ENCODE data around the gene MAP3K14.

The MAP3K14 gene

GRCh38 chr17:45277216-45277849, 39.5 kb downstream of the MAP3K14 start:
- DNase-seq, result no peak

- no peak for DNase-seq
Observed at GRCh38 chr17:45276031-45276430, 40.8 kb downstream of the MAP3K14 start.

- DNase-seq, result no peak
Observed at GRCh38 chr17:45274033-45274432, 42.8 kb downstream of the MAP3K14 start.

- no peak for DNase-seq
Observed at GRCh38 chr17:45273551-45273957, 43.3 kb downstream of the MAP3K14 start.

GRCh38 chr17:45271603-45272002, 45.2 kb downstream of the MAP3K14 start:
- DNase-seq, result no peak

GRCh38 chr17:45270828-45271418, 45.9 kb downstream of the MAP3K14 start:
- DNase-seq, result peak; percentile 16

- no peak for DNase-seq
Observed at GRCh38 chr17:45269912-45270311, 46.9 kb downstream of the MAP3K14 start.

GRCh38 chr17:45267436-45268055, 49.3 kb downstream of the MAP3K14 start:
- DNase-seq, result no peak

- no peak for DNase-seq
Observed at GRCh38 chr17:45266372-45266926, 50.4 kb downstream of the MAP3K14 start.

GRCh38 chr17:45265821-45266220, 51.0 kb downstream of the MAP3K14 start:
- no peak for DNase-seq

GRCh38 chr17:45264988-45265387, 51.8 kb downstream of the MAP3K14 start:
- no peak for DNase-seq

GRCh38 chr17:45264430-45264829, 52.4 kb downstream of the MAP3K14 start:
- no peak for DNase-seq

- DNase-seq, result no peak
Observed at GRCh38 chr17:45263477-45263860, 53.4 kb downstream of the MAP3K14 start.

GRCh38 chr17:45262516-45263476, 54.0 kb downstream of the MAP3K14 start:
- DNase-seq, result no peak

- peak; percentile 48 for DNase-seq
Observed at GRCh38 chr17:45261577-45262515, 55.0 kb downstream of the MAP3K14 start, which contains the start of gene SPATA32. SPATA32 (minus strand) TSS chr17:45262094; CDS start chr17:45262016, 78 bp downstream.

- no peak for DNase-seq
Observed at GRCh38 chr17:45260204-45260783, 56.5 kb downstream of the MAP3K14 start.

GRCh38 chr17:45258981-45259380, 57.8 kb downstream of the MAP3K14 start:
- DNase-seq, result no peak

GRCh38 chr17:45257115-45257514, 59.7 kb downstream of the MAP3K14 start:
- DNase-seq, result no peak

- DNase-seq, result no peak
Observed at GRCh38 chr17:45256114-45256966, 60.5 kb downstream of the MAP3K14 start.

- DNase-seq, result no peak
Observed at GRCh38 chr17:45255358-45255757, 61.5 kb downstream of the MAP3K14 start.
